ENCODE measurements around the gene CKM. TPM values are rescaled to one million over a fixed set of nuclear protein-coding genes. Genes with fewer than 3 reads are reported as not detected.
"Not testable (repeated sequence)": the region's sequence is repeated elsewhere in the genome, so short reads cannot be mapped to it uniquely, and the experiment has no call there.

Gene CKM
- total RNA-seq, 1 donor from 2014 or later = not detected

DNA sequence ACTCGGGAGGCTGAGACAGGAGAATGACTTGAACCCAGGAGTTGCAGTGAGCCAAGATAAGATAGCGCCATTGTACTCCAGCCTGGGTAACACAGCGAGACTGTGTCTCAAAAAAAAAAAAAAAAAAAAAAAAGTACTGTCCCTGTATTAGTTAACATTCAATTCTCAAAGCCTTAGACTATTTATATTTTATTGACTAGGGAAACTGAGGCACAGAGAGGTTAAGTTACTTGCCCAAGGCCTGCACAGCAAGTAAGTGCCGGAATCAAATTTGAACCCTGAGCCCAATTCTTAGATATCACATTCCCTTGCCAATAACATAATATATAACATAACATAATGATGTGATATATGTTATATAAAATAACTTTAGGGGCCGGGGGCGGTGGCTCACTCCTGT is 17.0 kb upstream of the CKM start:
- H3K9me3 Mint-ChIP-seq = no peaks in the 10 kb centered on the region
- no peak for DNase-seq (ENCODE audit: low read depth, low spot score)
- H3K36me3 Mint-ChIP-seq (ENCODE audit: low read depth) = no peaks in the 10 kb centered on the region
- H3K4me1 Mint-ChIP-seq = peaks cover 8% of the 10 kb centered on the region
- no peak overlapping the region for H3K4me3 Mint-ChIP-seq
- peaks cover 34% of the 10 kb centered on the region for H3K27me3 Mint-ChIP-seq (ENCODE audit: low read depth)
- TF ChIP-seq, protein P1, sequence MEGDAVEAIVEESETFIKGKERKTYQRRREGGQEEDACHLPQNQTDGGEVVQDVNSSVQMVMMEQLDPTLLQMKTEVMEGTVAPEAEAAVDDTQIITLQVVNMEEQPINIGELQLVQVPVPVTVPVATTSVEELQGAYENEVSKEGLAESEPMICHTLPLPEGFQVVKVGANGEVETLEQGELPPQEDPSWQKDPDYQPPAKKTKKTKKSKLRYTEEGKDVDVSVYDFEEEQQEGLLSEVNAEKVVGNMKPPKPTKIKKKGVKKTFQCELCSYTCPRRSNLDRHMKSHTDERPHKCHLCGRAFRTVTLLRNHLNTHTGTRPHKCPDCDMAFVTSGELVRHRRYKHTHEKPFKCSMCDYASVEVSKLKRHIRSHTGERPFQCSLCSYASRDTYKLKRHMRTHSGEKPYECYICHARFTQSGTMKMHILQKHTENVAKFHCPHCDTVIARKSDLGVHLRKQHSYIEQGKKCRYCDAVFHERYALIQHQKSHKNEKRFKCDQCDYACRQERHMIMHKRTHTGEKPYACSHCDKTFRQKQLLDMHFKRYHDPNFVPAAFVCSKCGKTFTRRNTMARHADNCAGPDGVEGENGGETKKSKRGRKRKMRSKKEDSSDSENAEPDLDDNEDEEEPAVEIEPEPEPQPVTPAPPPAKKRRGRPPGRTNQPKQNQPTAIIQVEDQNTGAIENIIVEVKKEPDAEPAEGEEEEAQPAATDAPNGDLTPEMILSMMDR (conservative IDR thresholded peaks at IDR 0.05) = no peak
- no peak overlapping the region for H3K27ac Mint-ChIP-seq (ENCODE audit: unreplicated experiment)

- no peak overlapping the region for H3K4me3 Mint-ChIP-seq
- peaks cover 29% of the 10 kb centered on the region for H3K27me3 Mint-ChIP-seq (ENCODE audit: low read depth)
- H3K9me3 Mint-ChIP-seq = no peaks in the 10 kb centered on the region
- H3K4me1 Mint-ChIP-seq = peaks cover 8% of the 10 kb centered on the region
- H3K36me3 Mint-ChIP-seq (ENCODE audit: low read depth) = no peaks in the 10 kb centered on the region
- no peak for DNase-seq (ENCODE audit: low read depth, low spot score)
- no peak overlapping the region for H3K27ac Mint-ChIP-seq (ENCODE audit: unreplicated experiment)
- TF ChIP-seq, protein P1 (conservative IDR thresholded peaks at IDR 0.05) = no peak
Measured at GRCh38 chr19:45336696-45337251, 14.1 kb upstream of the CKM start.

DNA sequence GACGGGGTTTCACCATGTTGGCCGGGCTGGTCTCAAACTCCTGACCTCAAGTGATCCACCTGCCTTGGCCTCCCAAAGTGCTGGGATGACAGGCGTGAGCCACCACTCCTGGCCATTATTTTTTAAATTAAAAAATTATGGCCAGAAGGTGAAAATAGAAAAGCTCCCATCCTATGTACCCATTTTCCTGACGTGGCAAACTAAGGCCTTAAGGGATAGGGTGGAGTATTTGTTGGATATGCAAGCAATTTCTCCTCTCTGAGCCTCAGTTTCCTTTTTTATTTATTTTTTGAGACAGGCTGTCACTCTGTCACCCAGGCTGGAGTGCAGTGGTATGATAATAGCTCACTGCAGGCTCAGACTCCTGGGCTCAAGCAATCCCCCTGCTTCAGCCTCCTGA is 12.2 kb upstream of the CKM start:
- not testable (repeated sequence) for H3K36me3 Mint-ChIP-seq (ENCODE audit: low read depth); H3K27ac Mint-ChIP-seq (ENCODE audit: unreplicated experiment); H3K4me1 Mint-ChIP-seq; DNase-seq (ENCODE audit: low read depth, low spot score); H3K9me3 Mint-ChIP-seq; H3K4me3 Mint-ChIP-seq
- H3K27me3 Mint-ChIP-seq (ENCODE audit: low read depth) = peaks cover 24% of the 10 kb centered on the region

- no peaks in the 10 kb centered on the region for H3K9me3 Mint-ChIP-seq
- TF ChIP-seq, protein P1 (conservative IDR thresholded peaks at IDR 0.05) = no peak
- no peak overlapping the region for H3K4me3 Mint-ChIP-seq
- H3K36me3 Mint-ChIP-seq (ENCODE audit: low read depth) = no peaks in the 10 kb centered on the region
- no peak overlapping the region for H3K27ac Mint-ChIP-seq (ENCODE audit: unreplicated experiment)
- H3K4me1 Mint-ChIP-seq = peaks cover 4% of the 10 kb centered on the region
- H3K27me3 Mint-ChIP-seq (ENCODE audit: low read depth) = peaks cover 14% of the 10 kb centered on the region
- no peak for DNase-seq (ENCODE audit: low read depth, low spot score)
Measured at GRCh38 chr19:45333609-45334303, 11.1 kb upstream of the CKM start.

GRCh38 chr19:45331411-45331810 is 8.7 kb upstream of the CKM start:
- Mint-ChIP-seq H3K4me3 (no peak overlapping the region), H3K4me1 (peaks cover 1% of the 10 kb centered on the region), H3K27ac (ENCODE audit: unreplicated experiment) (no peak overlapping the region), H3K27me3 (ENCODE audit: low read depth) (peaks cover 1% of the 10 kb centered on the region), H3K36me3 (ENCODE audit: low read depth) (no peaks in the 10 kb centered on the region), H3K9me3 (no peaks in the 10 kb centered on the region)
- TF ChIP-seq, protein P1 (conservative IDR thresholded peaks at IDR 0.05) = no peak
- no peak for DNase-seq (ENCODE audit: low read depth, low spot score)

GRCh38 chr19:45327404-45328143 is 4.9 kb upstream of the CKM start:
- no peaks in the 10 kb centered on the region for H3K9me3 Mint-ChIP-seq
- no peak overlapping the region for H3K4me3 Mint-ChIP-seq
- no peaks in the 10 kb centered on the region for H3K36me3 Mint-ChIP-seq (ENCODE audit: low read depth)
- no peak overlapping the region for H3K27ac Mint-ChIP-seq (ENCODE audit: unreplicated experiment)
- H3K4me1 Mint-ChIP-seq = peaks cover 12% of the 10 kb centered on the region
- H3K27me3 Mint-ChIP-seq (ENCODE audit: low read depth) = peaks cover 19% of the 10 kb centered on the region
- TF ChIP-seq, protein P1 (conservative IDR thresholded peaks at IDR 0.05) = no peak
- DNase-seq (ENCODE audit: low read depth, low spot score) = no peak
